LNCaP clone FGC (cell line): Measurements from ENCODE around the gene NCK2.

ENCODE experiments used
- DNase-seq: peaks from one replicate; pipeline ENCODE4 v3.0.0-alpha.2; 2011; ENCODE audit warnings: low read depth
- H3K4me3 ChIP-seq: 2 replicates; pipeline ENCODE4 v1.5.1; 2011; ENCODE audit warnings: mild to moderate bottlenecking, low read depth, low read length, control low read depth
- TF ChIP-seq, protein P1 (sequence below): IDR thresholded peaks from 2 replicates; pipeline ENCODE4 v1.5.1; 2012; ENCODE audit warnings: mild to moderate bottlenecking; ENCODE audit not compliant: control insufficient read depth, insufficient read depth; ENCODE audit errors: extremely low read depth

NCK2 gene

DNA sequence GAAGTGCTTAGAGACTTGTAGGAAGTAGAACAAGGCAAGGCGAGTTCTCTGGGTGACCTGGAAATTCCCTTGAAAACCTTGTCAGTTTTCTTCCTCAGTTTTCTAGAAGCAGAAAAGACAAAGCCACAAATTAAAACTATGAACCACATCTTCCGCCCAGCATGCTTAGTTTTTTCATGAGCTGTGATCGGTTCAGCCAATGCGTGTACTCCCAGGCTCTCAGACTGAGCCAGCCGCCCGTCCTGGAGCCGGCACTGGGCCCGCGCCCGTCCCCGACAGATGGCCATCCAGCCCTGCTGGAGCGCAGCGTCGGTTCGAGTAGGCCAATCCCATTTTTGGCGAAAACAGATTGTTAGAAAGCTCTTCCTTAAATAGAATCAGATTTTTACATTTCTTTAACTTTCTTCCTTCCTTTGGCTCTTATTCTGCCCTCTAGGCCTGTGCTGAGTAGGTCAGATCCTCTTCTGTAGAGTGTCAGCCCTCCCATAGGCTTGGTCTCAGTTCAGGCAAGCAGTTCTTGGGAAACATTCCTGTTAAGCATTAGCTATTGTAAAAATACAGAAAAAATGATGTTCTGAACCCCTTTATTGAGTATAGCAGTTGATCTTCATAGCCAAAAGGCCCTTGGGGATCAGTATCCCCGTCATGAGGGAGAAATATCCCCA is 112.5 kb downstream of the NCK2 start:
- TF ChIP-seq, protein P1, sequence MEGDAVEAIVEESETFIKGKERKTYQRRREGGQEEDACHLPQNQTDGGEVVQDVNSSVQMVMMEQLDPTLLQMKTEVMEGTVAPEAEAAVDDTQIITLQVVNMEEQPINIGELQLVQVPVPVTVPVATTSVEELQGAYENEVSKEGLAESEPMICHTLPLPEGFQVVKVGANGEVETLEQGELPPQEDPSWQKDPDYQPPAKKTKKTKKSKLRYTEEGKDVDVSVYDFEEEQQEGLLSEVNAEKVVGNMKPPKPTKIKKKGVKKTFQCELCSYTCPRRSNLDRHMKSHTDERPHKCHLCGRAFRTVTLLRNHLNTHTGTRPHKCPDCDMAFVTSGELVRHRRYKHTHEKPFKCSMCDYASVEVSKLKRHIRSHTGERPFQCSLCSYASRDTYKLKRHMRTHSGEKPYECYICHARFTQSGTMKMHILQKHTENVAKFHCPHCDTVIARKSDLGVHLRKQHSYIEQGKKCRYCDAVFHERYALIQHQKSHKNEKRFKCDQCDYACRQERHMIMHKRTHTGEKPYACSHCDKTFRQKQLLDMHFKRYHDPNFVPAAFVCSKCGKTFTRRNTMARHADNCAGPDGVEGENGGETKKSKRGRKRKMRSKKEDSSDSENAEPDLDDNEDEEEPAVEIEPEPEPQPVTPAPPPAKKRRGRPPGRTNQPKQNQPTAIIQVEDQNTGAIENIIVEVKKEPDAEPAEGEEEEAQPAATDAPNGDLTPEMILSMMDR: no peak
- no peak for DNase-seq
- no peak overlapping the region for H3K4me3 ChIP-seq

DNA sequence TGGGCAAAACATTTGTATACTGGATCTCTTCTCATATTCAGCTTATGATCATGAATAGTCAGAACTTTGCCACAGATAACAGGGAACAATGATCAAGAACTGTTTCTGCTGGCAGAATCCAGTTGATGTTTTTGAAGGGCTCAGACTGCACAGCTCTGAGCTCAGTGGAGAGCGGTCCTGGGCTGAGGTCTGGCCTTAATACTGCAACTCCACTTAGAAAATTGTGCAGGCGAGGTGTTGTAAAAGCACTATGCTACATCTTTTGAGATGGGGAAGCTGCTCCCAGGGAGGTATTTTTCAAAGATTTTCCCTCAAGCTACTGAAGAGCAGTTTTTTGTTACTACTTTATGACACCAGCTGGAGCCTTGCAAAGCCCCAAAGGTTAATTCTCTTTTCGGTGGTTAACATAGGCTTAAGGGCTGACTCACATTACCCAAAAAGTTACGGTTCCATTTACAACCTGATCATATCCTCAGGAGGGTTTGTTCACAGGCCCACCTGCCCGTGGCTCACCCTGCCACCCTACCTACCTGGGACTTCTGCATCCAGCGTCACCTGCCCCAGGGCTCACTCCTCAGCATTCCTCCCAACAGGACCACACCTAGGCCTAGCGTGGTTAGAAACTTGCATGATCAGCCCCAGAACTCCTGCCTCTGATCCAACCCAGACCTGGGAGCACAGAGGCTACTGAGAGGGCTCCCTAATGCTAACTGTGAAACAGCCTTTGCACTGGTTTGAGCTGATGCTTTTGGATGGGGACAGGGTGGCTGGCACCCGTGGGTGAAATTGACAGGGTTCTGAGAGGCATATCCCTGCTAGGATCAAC is 114.4 kb downstream of the NCK2 start:
- no peak for DNase-seq
- H3K4me3 ChIP-seq: no peak overlapping the region
- TF ChIP-seq, protein P1: no peak

DNA sequence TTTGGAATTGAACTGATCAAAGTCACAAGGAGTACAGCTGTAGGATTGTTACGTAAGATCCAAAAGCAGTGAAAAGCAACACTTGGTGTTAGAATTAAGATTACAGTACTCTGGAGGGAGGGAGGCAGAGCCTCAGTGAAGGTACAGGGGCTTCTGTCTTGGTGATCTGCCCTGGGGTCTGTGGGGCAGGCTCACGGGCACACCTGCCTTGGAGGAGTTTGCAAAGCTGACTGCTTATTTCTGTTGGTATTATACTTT is 114.9 kb downstream of the NCK2 start:
- H3K4me3 ChIP-seq: no peak overlapping the region

DNA sequence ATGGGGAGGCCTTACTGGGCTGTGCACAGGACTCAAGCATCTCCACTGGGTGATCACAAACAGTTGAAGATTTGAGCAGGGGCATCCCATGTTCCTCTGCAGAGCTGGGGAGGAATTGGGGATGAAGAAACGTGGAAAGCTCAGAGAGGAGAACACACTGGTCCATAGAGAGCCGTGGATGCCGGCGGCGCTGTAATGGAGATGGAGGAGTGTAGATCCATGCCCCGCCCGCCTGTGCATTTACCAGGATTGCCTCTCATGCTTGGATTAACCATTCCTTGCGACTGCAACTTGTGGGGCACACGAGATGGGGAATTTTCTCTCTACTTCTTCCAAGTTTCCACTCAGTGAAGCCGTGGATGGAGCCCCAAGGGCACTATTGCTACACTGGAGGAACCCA is 115.9 kb downstream of the NCK2 start:
- H3K4me3 ChIP-seq: no peak overlapping the region
- TF ChIP-seq, protein P1: no peak
- no peak for DNase-seq

More for the DNA sequence above, 114.9 kb downstream of the NCK2 start:
- DNase-seq: no peak
- TF ChIP-seq, protein P1: no peak

DNA sequence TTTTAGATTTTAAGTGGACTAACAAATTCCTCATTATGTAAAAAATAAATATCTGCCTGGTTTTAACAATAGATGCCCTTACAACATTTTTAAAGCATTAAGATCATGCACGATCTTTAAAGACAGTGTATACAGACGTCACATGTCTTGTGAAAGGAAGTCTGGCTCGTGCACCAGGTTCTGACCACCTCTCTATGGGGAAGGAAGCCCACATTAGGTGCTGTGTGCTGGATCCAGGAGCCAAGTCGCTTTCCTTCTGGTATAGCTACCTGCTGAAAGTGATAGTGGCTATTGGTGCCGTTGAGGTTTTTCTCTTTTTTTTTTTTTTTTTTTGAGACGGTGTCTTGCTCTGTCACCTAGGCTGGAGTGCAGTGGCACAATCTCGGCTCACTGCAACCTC is 116.5 kb downstream of the NCK2 start:
- no peak for DNase-seq
- TF ChIP-seq, protein P1: no peak
- no peak overlapping the region for H3K4me3 ChIP-seq

DNA sequence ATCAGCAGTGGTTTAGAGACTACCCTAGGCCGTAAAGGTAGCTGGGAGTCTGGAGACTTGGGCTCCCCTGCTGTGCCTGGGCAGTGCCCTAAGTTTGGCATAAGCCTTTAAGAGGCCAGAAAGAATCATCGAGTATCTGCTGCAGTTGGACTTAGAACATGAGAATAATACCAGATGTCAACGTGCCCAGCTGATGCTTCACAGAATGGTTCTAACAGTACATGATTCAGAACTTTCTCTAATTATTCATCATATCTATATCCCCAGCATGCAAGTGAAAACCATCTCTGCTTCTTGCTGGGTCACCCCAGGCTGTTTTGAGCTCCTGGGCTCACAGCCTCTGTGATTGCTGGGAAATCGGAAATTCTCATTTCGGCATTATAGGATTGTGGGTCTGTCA is 118.1 kb downstream of the NCK2 start:
- no peak overlapping the region for H3K4me3 ChIP-seq
- TF ChIP-seq, protein P1: no peak
- no peak for DNase-seq
